Karpas-422 (cell line): ENCODE data around the gene IER5L. TPM values are rescaled to one million over a fixed set of nuclear protein-coding genes. Genes with fewer than 3 reads are reported as not detected.

Experiments
- DNase-seq: peaks from one replicate; pipeline ENCODE4 v3.0.0-alpha.2; 2015
- H2AFZ ChIP-seq: fragments of 200-600 bp; sonication (generic); 2 replicates; pipeline ENCODE4 v1.6.1; 2014; ENCODE audit warnings: antibody characterized with exemption, low read length, mixed read lengths
- H3K27ac ChIP-seq: fragments of 200-600 bp; sonication (generic); 2 replicates; pipeline ENCODE4 v1.5.1; 2014; ENCODE audit warnings: mild to moderate bottlenecking, low read length, moderate library complexity
- H3K27me3 ChIP-seq: fragments of 200-600 bp; sonication (generic); 2 replicates; pipeline ENCODE4 v1.6.1; 2014; ENCODE audit warnings: low read length, mixed read lengths
- H3K36me3 ChIP-seq: fragments of 200-600 bp; sonication (generic); 2 replicates; pipeline ENCODE4 v1.6.1; 2014; ENCODE audit warnings: low read length, mixed read lengths; ENCODE audit not compliant: insufficient read depth
- H3K4me1 ChIP-seq: fragments of 200-600 bp; sonication (generic); 2 replicates; pipeline ENCODE4 v1.6.1; 2014; ENCODE audit warnings: mild to moderate bottlenecking, low read length, mixed read lengths
- H3K4me2 ChIP-seq: fragments of 200-600 bp; sonication (generic); 2 replicates; pipeline ENCODE4 v1.6.1; 2014; ENCODE audit warnings: low read length, low read depth, mild to moderate bottlenecking; ENCODE audit not compliant: poor library complexity, severe bottlenecking
- H3K4me3 ChIP-seq: fragments of 200-600 bp; sonication (generic); 2 replicates; pipeline ENCODE4 v1.5.1; 2014; ENCODE audit warnings: mild to moderate bottlenecking, antibody characterized with exemption, low read length, mixed read lengths
- H3K79me2 ChIP-seq: fragments of 200-600 bp; sonication (generic); 2 replicates; pipeline ENCODE4 v1.6.1; 2014; ENCODE audit warnings: mild to moderate bottlenecking, low read length, mixed read lengths
- H3K9ac ChIP-seq: fragments of 200-600 bp; sonication (generic); 2 replicates; pipeline ENCODE4 v1.6.0; 2014; ENCODE audit warnings: low read length
- H3K9me2 ChIP-seq: fragments of 200-600 bp; sonication (generic), shearing (Covaris generic); replicated peaks from 2 replicates; pipeline ENCODE4 v1.6.0; 2014; ENCODE audit warnings: mild to moderate bottlenecking, low read length, moderate library complexity; ENCODE audit not compliant: insufficient read depth
- H3K9me3 ChIP-seq: fragments of 300-700, 200-600 bp; sonication (generic); 2 replicates; pipeline ENCODE4 v1.6.1; 2014; ENCODE audit warnings: low read length, mixed read lengths
- H4K20me1 ChIP-seq: fragments of 200-600 bp; sonication (generic); 2 replicates; pipeline ENCODE4 v1.6.1; 2014; ENCODE audit warnings: mild to moderate bottlenecking, antibody characterized with exemption, low read length, low read depth; ENCODE audit not compliant: insufficient read depth
- total RNA-seq: library from RNA; depleted of rRNA; stranded (reverse); fragments of >200 nt; shearing (Covaris generic); gene quantifications from 2 replicates; pipeline ENCODE4 v1.2.3, GENCODE V29; 2014; ENCODE audit warnings: low replicate concordance

IER5L gene
- total RNA-seq, 1 experiment from 2014 or later: 0.48 TPM

DNA sequence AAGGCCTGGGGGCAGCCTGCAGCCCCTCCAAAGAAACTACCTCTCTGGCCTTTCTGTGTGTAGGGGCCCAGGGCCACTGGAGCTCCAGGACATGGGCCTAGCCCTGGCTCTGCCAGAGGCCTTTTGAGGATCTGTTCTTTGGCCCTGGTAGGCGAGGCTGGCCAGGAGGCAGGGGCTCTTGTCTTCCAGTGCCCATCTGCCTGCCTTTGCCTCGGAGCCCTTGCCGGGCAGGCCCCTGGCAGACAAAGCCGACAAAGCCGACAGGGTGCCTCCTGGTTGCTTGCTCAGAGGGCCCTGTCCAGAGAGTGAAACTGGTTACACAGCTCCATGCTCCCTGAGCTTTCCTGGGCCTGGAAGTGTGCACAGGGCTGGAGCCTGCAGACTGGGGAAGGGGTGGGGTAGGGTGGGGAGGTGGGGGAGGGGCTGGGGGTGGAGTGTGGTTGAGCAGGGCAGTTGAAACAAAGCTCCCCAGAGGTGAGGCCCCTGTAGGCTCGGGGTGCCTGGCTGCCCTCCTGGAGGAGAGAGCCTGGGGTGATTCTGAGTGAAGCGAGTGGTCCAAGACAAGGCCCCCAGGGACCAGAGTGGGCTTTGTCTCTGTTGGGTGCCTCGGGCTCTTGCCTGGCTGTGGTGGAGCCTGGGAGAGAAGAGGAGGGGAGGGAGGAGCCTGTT is 37.5 kb downstream of the IER5L start:
- peaks cover 7% of the 10 kb centered on the region; the same call in 1 of the 2 replicates for H3K36me3 ChIP-seq
- H3K4me2 ChIP-seq: peak overlapping the region; percentile 99
- peaks cover 50% of the 10 kb centered on the region for H3K4me1 ChIP-seq
- no peaks in the 10 kb centered on the region for H3K9me3 ChIP-seq
- peak overlapping the region; percentile 69 for H3K4me3 ChIP-seq
- no peak overlapping the region; the same call in 1 of the 2 replicates for H2AFZ ChIP-seq
- H3K9ac ChIP-seq: peak overlapping the region; percentile 94
- no peaks in the 10 kb centered on the region for H3K27me3 ChIP-seq
- no peaks in the 10 kb centered on the region for H4K20me1 ChIP-seq
- DNase-seq: peak; percentile 84
- peak overlapping the region; percentile 100 for H3K27ac ChIP-seq
- no peaks in the 10 kb centered on the region; the same call in 1 of the 2 replicates for H3K79me2 ChIP-seq
- H3K9me2 ChIP-seq: no peaks in the 10 kb centered on the region

DNA sequence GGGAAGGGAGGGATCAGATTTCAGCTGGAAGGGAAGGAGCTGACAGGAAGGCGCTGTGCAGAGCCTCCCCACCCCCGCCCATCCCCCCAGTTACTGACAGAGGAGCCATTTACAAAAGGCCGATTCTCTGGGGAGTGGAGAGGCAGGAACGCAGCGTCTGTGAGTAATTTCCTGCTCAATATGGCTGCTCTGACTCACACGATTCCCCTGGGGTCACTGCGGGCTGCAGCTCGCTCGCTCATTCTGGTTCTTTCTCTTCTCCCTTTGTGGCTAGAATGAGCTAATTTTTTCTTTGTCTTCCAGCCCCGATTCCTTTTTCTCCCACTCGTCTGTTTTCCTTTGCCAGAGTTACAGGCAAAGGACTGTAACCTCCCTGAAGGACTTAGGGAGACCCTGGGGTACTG is 38.1 kb downstream of the IER5L start:
- Histone ChIP-seq H2AFZ (no peak overlapping the region; the same call in 1 of the 2 replicates), H3K4me3 (peak overlapping the region; percentile 69), H3K27ac (peak overlapping the region; percentile 100), H3K9me3 (no peaks in the 10 kb centered on the region), H3K4me2 (peak overlapping the region; percentile 99), H3K9ac (peak overlapping the region; percentile 94), H3K27me3 (no peaks in the 10 kb centered on the region), H3K4me1 (peaks cover 50% of the 10 kb centered on the region), H3K79me2 (no peaks in the 10 kb centered on the region; the same call in 1 of the 2 replicates), H4K20me1 (no peaks in the 10 kb centered on the region), H3K36me3 (peaks cover 7% of the 10 kb centered on the region; the same call in 1 of the 2 replicates), H3K9me2 (no peaks in the 10 kb centered on the region)
- DNase-seq: peak; percentile 99

- Histone ChIP-seq H3K4me2 (peak overlapping the region; percentile 99), H3K4me3 (peak overlapping the region; percentile 69), H3K27ac (peak overlapping the region; percentile 100), H3K4me1 (peaks cover 50% of the 10 kb centered on the region), H3K27me3 (no peaks in the 10 kb centered on the region), H3K9ac (peak overlapping the region; percentile 94), H3K9me2 (no peaks in the 10 kb centered on the region), H4K20me1 (no peaks in the 10 kb centered on the region), H3K79me2 (no peaks in the 10 kb centered on the region; the same call in 1 of the 2 replicates), H3K9me3 (no peaks in the 10 kb centered on the region), H2AFZ (peak overlapping the region; percentile 7; the same call in 1 of the 2 replicates), H3K36me3 (peaks cover 7% of the 10 kb centered on the region; the same call in 1 of the 2 replicates)
- peak; percentile 94 for DNase-seq
These were observed 38.6 kb downstream of the IER5L start for GRCh38 chr9:129139233-129139992.

GRCh38 chr9:129138476-129139232 is 39.4 kb downstream of the IER5L start:
- Histone ChIP-seq H3K4me1 (peaks cover 48% of the 10 kb centered on the region), H4K20me1 (no peaks in the 10 kb centered on the region), H3K9me3 (no peaks in the 10 kb centered on the region), H3K4me3 (no peak overlapping the region), H3K9me2 (no peaks in the 10 kb centered on the region), H3K27ac (no peak overlapping the region), H3K79me2 (no peaks in the 10 kb centered on the region; the same call in 1 of the 2 replicates), H3K9ac (no peak overlapping the region), H2AFZ (no peak overlapping the region), H3K27me3 (no peaks in the 10 kb centered on the region), H3K4me2 (no peak overlapping the region), H3K36me3 (peaks cover 5% of the 10 kb centered on the region; the same call in 1 of the 2 replicates)
- DNase-seq: no peak

DNA sequence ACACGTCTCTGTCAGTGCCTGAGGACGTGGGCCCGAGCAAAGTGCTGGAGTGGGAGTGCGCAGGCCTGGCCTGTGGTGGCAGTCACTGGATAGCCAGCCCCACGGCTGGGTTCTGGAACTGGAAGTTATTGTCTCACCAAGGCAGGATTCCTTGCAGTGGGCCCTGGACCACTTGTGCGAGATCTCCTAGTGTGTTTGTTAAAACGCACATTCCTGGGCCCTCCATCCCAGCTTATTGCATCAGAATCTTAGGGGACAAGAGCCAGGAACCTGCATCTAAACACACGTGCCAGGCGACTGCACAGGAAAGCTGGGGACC is 40.0 kb downstream of the IER5L start:
- H3K79me2 ChIP-seq: no peaks in the 10 kb centered on the region; the same call in 1 of the 2 replicates
- H3K9ac ChIP-seq: no peak overlapping the region
- peaks cover 42% of the 10 kb centered on the region for H3K4me1 ChIP-seq
- no peaks in the 10 kb centered on the region for H3K9me3 ChIP-seq
- 0 out of 2 replicates have a peak, but pooled peaks cover 9% of the 10 kb centered on the region for H3K36me3 ChIP-seq
- no peaks in the 10 kb centered on the region for H4K20me1 ChIP-seq
- H2AFZ ChIP-seq: no peak overlapping the region
- no peak overlapping the region for H3K27ac ChIP-seq
- no peak overlapping the region for H3K4me2 ChIP-seq
- H3K9me2 ChIP-seq: no peaks in the 10 kb centered on the region
- DNase-seq: no peak
- H3K27me3 ChIP-seq: no peaks in the 10 kb centered on the region
- H3K4me3 ChIP-seq: no peak overlapping the region

DNA sequence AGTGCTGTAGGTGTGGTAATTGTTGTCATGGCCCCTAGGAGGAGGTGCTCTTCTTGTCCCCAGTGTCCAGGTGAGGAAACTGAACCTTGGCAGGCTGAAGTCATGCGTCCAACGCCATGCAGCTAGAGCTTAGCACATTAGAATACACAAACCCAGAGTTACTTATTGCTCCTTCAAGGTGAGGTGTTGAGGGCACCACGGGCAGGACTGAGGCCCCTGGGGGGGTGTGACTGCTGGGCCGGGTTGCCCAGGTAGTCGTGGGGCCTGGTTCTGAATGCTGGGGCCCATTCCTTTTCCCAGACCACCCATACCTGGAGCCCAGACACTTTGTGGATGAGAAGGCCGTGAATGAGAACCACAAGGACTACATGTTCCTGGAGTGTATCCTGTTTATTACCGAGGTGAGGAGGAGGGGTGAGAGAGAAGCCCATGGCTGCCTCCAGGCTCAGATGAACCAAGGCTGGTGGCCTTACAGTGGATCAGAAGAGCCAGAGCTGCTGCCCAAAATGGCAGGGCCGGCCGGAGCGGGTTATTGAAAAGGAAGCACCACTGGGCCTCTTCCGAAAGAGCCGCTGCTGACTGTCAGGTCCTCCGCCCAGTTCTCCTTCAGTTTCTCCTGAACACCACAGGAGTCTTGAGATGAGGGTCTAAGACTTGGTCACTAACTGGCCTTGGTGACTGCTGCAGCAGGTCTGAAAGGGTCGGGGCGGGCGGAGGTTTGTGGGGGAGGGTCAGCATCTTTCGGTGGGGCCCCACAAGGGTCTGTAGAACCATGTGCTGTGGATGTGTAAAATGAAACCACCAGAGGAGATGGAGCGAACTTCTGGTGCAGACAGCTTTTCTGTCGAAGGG is 40.5 kb downstream of the IER5L start:
- Histone ChIP-seq H3K9me3 (no peaks in the 10 kb centered on the region), H4K20me1 (no peaks in the 10 kb centered on the region), H3K9me2 (no peaks in the 10 kb centered on the region), H3K27ac (no peak overlapping the region), H3K36me3 (0 out of 2 replicates have a peak, but pooled peaks cover 10% of the 10 kb centered on the region), H3K4me2 (no peak overlapping the region), H3K27me3 (no peaks in the 10 kb centered on the region), H3K4me3 (no peak overlapping the region), H3K79me2 (no peaks in the 10 kb centered on the region), H3K9ac (no peak overlapping the region), H3K4me1 (peaks cover 37% of the 10 kb centered on the region), H2AFZ (no peak overlapping the region)
- DNase-seq: no peak

DNA sequence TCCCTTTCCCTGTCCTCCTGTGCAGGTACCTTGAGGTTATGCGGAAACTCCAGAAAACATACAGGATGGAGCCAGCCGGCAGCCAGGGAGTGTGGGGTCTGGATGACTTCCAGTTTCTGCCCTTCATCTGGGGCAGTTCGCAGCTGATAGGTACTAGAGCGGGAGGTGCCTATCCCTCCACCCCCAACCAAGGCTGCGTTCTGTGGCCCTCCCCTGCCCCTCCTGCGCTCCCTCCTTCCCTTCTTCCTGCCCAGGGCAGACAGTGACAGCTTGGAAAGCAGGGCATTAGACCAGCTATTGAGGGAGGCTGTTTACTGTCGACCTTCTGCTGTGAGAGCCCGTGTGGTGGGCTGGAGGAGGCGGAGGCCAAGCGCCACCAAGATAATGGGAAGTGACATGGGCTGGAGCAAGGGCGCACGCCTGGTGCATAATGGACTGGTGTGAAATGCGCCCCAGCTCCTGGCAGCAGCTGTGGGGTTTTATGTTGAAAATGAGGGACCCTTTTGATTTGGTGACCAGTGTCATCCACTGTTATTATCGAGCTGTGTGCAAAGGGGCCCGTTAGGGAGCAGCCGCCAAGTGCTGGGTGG is 41.5 kb downstream of the IER5L start:
- no peak overlapping the region for H3K9ac ChIP-seq
- no peak overlapping the region for H2AFZ ChIP-seq
- H3K9me2 ChIP-seq: no peaks in the 10 kb centered on the region
- no peak overlapping the region for H3K4me3 ChIP-seq
- H4K20me1 ChIP-seq: no peaks in the 10 kb centered on the region
- H3K27me3 ChIP-seq: no peaks in the 10 kb centered on the region
- no peaks in the 10 kb centered on the region for H3K79me2 ChIP-seq
- no peak for DNase-seq
- 0 out of 2 replicates have a peak, but pooled peaks cover 10% of the 10 kb centered on the region for H3K36me3 ChIP-seq
- peaks cover 30% of the 10 kb centered on the region for H3K4me1 ChIP-seq
- H3K27ac ChIP-seq: no peak overlapping the region
- no peaks in the 10 kb centered on the region for H3K9me3 ChIP-seq
- H3K4me2 ChIP-seq: no peak overlapping the region
